Cortex of kidney (tissue), 1 donor: Measurements from ENCODE around the gene DNAJC27.

Experiments used
- DNase-seq: peaks from one replicate; lab custom pipeline; 2025; lab: John Stamatoyannopoulos, UW

Gene DNAJC27

DNA sequence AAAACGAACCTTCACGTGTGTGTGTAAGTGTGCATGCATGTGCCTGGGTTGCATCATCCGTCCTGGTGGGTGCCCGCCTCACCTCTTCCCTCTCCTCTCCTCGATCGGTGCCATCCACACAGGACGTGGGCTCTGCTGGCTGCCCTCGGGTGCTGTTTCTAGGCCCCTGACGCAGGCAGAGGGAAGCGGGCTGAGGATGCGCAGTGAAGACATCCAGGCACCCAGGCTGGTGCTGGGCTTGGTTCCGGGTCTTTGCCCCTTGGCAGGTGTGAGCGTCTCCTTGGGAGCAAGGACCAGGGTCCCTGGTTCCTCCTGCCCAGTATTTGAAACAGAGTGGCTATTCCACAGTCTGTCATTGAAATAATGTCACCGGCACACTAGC lies 45.5 kb downstream of the DNAJC27 start:
- DNase-seq: no peak

DNA sequence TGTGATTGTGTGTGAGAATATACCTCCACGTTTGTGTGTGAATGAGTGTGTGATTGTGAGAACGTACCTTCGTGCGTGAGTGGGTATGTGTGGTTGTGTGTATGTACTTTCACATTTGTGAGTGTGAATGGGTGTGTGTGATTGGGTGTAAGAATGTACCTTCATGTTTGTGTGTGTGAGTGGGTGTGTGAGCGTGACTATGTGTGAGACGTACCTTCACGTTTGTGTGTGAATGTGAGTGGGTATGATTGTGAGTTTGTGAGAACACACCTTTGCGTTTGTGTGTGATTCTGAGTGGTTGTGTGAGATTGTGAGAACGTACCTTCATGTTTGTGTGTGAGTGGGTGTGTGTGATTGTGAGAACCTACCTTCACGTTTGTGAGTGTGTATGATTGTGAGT lies 45.9 kb downstream of the DNAJC27 start:
- DNase-seq: no peak

- no peak for DNase-seq
These were observed 47.0 kb downstream of the DNAJC27 start for GRCh38 chr2:24924732-24925131.

GRCh38 chr2:24924266-24924665 lies 47.5 kb downstream of the DNAJC27 start:
- no peak for DNase-seq

DNA sequence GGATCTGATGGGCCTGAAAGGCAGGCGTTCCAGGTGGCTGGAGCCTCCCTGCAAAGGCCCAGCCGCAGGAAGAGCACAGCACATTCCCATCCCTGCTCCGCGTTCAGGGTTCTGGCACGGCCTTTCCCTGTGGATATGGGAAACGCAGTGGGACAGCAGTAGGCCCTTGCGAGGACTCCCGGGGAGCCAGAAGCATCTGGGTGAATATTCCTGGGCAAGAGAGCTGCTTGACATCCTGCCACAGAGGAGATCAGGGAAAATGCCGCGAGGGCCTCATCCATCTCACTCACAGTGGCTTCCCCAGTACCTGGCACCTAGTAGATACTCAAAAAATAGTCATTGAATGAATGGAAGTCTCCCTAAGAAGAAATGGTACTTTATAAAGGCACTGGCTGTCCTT lies 48.6 kb downstream of the DNAJC27 start:
- DNase-seq: no peak

DNA sequence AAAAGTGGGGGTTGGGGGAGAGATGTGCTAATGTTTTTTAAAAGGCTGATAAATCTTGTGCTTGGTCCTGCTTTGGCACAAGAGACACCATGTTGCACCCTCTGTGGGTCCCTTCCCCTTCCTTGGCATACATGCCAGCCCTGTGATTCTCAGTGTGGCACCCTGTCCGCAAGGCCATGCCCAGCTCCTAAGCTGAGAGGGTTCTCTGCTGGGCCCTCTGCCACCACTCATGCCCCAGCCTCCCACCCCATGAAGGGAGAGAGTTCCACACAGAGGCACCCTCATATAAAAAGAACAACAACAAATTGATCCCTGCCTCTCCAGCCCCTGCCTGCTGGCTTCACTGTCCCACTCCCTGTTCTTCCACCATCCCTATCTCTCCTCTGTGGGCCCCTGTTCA lies 49.2 kb downstream of the DNAJC27 start:
- DNase-seq: no peak

DNA sequence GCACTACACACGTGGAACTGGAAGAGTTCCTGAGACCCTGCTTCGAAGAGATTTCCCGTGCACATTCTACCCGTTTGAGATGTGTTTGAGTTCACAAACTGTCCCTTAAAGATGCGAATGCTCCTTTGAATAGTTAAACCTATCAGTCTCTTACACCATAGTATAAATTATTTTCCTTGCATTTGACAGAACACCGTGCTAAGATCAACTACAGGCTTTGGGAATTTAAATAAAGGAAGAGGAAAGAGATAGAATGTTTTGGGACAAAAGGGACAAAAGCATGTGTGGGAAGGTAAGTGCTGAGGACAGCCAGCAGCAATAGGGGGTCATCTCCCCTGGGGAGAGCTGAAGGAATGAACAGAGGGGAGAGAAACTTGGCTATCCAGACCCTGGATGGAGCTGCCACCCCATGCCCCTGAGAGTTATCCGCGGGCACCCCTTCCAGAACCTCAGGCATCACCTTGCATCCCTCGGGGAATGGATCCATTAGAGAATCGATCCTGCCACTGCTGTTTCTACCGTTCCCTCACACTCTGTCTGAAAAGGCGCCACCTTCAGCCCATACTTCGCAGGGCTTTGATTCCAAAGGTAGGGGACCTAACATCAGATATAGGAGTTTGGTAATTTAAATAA lies 50.8 kb downstream of the DNAJC27 start:
- no peak for DNase-seq

- DNase-seq: no peak
These were observed 51.5 kb downstream of the DNAJC27 start, which contains the start of gene ADCY3 for GRCh38 chr2:24920098-24920808. TSS of gene ADCY3 (minus strand) at chr2:24920237. CDS start at chr2:24918987, 1,250 bp downstream.

DNA sequence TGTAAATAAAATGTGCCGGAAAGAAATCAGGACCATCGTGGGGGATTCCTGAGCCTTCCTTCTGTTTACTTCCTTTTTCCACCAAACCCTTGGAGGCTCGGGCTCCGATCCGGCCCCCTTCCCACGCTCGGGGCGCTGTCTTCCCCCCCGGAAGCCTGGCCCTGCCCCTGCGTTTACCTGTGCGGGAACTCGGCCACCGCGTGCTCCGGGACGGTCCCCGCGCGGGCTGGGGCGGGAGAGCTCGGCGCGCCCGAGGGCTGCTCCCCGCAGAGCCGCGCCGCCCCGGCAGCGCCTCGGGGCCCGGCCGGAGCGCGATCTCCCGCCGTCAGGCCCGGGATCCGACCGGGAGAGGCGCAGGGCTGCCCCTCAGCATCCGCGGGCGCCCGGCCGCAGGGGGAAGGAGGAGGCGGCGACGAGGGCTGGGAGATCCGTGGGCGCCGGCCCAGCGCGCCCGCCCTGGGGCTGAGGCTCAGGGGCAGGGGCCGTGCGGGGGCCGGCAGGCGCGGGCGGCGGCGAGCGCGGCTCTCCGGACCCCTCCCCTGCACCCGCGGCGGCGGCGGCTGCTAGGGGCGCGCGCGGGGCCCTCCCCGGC lies 52.2 kb downstream of the DNAJC27 start:
- no peak for DNase-seq

DNA sequence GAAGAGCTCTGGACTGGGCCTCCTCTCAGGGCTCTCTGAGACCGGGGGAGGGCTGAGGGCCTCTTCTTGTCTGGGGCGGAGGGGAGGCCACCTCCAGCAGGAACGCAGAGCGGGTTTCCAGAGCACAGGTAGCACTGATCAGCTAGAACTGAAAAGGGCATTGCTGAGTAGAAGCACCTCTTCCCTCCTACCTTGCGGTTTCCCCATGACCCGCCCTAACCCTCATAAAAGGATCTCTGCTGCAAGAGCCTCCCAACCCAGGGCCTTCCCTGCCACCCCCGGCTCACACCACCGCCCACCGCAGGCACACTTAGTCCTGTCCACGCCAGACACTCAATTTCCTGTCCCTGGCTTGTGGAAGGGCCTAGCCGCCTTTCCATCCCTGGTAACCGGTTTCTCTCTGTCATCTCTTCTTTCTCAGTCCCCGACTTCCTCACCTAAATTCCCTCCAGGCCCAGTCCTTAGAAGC lies 52.7 kb downstream of the DNAJC27 start:
- DNase-seq: no peak

- no peak for DNase-seq
These were observed 53.3 kb downstream of the DNAJC27 start for GRCh38 chr2:24918326-24919036.

DNA sequence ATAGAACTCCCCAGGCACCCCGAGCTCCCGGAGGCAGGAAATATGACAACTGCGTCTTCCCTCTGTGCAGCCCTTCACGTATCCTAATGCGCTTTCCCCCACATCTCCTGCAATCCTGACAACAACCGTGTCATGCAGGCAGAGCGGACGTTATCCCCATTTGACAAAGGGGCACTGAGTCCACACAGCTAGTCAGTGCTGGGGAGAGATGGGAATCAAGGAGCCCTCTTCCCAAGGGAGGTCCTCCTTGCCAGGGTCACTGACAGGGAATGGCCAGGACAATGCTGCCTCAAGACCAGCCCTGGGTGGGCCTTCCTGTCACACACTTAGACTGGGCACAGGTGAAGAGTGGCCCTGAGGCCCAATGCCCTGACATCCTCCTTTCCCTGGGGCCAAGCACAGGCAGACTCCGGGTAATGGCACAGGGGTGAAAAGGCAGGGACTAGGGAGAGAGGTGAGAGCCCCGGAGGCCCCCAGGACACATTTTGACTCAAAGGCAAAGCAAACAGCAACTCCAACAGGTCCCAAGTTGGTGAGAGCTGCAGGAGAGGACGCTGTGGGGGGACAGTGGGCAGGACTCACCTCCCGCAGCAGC lies 53.9 kb downstream of the DNAJC27 start:
- no peak for DNase-seq

DNA sequence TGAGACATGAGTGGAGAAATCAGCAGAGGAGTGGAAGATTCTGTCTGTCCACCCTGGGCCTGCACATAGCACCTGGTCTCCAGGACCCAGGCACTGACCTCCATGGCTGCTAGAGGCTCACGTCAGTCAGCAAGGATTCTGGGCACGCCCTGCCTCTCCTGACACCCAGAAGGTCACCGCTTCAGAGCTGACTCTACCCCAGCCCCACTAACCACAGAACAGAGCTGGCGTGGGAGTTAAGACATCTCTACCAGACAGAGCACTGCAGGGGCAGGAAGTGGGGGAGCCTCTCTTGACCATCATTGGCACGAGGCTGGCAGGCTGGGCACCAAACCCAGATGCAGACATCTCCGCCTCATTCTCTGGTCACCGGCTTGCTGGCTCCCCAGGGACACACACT lies 54.7 kb downstream of the DNAJC27 start:
- no peak for DNase-seq

DNA sequence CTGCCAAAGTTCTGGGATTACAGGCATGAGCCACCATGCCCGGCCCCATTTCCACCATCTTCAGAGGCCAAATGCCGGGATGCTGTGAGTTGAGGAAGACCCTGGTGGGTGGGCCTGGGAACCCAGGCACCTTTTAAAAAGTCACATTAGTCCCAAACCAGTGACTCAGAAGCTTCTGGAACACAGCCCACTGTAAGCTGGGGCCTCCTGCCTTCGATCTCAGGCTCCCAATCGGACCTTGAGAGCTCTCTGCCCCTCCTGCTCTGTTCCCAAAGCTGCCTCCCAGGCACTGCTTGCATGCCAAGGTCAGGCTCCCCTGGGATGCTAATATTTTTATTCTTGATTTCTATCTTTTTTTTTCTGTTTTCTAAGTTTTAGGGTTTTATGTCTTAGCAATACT lies 56.0 kb downstream of the DNAJC27 start:
- no peak for DNase-seq

DNA sequence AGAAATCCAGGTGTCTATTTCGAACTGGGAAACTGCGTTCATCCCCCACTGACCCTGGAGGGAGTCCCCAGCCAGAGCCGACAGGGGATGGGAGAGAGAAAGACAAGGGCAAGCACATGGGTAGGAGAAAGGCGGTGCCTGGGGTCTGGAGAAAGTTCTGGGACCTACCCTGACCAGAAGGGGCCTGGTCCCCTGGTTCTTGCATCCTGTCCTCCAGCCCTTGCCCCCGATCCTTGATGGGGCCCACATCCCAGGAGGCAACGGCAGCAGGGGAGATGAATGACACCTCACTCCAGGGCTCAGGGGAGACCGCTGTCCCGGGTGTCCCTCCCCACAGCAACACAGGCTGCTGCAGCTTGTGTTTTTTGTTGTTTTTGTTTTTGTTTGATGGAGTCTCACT lies 56.6 kb downstream of the DNAJC27 start:
- DNase-seq: no peak

DNA sequence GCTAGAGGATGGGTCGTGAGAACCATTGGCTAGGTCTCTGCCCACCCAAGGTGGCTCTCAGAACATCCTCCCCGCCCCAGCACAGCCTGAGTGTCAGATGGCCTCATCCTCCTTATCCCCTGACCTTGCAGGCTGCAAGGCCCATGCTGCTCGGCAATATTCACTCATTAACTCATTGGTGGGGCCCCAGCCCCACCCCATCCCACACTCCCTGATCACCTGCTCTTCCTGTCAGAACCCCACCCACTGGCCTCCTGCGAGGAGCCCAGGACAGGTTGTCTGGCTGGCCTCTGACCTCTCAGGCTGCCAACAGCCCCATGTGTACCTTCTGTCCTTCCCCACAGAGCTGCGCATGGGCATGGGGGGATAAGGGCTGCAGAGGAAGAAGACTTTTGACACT lies 57.0 kb downstream of the DNAJC27 start:
- DNase-seq: no peak

- no peak for DNase-seq
These were observed 57.8 kb downstream of the DNAJC27 start for GRCh38 chr2:24913911-24914310.

DNA sequence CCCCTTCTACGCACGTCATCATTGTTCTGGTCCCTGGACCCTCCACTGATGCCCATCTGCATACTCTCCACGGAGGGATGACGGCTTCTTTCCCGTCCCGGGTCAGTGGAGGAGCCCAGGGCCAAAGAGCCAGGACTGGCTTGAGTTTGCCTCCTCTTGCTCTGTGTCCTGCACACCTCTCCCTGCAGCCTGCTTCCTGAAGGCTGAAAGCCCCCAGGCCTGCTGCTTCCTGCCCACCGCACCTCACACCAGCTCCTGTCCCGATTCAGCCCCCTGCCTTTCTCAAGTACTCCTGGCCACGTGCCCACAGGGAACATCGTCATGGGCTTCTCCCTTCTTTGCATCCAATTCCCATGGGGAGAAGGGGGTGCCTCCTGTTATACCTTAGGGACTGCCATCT lies 58.8 kb downstream of the DNAJC27 start:
- DNase-seq: no peak

- no peak for DNase-seq
These were observed 59.2 kb downstream of the DNAJC27 start for GRCh38 chr2:24912523-24912922.

DNA sequence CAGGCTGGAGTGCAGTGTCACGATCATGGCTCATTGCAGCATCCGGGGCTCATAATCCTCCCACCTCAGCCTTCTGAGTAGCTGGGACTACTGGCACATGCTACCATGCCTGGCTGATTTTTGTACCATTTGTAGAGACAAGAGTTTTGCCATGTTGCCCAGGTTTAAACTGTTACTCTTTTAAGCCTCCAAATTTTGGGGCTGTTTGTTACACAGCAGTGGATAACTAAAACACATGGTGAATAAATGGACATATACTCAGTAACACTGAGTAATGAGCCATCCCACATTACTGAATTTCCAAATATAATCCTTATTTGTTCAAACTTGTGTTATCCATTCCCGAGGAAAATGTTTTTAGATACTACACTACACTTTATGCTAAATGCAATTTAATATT lies 61.5 kb downstream of the DNAJC27 start:
- DNase-seq: no peak

DNA sequence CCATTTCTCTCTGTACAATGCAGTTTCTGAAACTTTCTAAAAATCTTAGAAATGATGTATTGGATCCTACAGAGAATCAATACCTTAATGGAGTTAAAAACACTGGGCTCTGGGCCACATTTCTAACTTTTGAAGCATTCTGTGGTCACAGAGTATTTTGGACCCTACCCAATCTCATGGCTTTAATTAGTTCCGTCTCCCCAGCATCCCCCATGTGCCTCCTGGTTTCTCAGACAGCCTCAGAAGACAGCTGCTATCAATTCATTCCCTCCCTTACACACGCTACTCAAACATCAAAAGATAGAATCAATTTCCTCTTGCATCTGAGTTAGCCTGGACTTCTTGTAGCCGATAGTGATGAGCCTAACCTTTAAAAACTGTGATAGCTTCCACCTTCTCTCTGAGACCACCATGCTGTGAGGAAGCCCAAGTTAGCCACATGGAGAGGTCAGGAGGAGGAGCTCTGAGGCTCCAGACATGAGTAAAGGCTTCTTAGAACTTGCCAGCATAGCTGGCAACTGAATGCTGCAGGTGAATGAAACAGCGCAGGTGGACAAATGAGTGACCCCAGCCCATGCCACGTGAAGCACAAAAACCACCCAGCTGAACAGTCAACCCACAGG lies 62.1 kb downstream of the DNAJC27 start:
- no peak for DNase-seq

GRCh38 chr2:24908461-24908901 lies 63.3 kb downstream of the DNAJC27 start:
- no peak for DNase-seq
